SK-N-SH treated with all-trans-retinoic acid at 6 μM for 48 hours (cell line): ENCODE results near the gene PAQR6.

Source experiments
- ATAC-seq: fragments of 200-7000 bp; cut with Tn5 transposase; 3 replicates; pipeline ENCODE4 v1.9.1; 2020; ENCODE audit warnings: mild to moderate bottlenecking, moderate library complexity
- ARNTL ChIP-seq: fragments of 450-650 bp; formaldehyde crosslinking; IDR thresholded peaks from 2 replicates; pipeline ENCODE4 v1.5.0; 2020; ENCODE audit warnings: low read depth, mild to moderate bottlenecking, moderate library complexity, borderline replicate concordance
- BACH2 ChIP-seq: fragments of 250-450 bp; sonication (Bioruptor Pico); IDR thresholded peaks from 2 replicates; pipeline ENCODE4 v1.9.0; 2021; ENCODE audit warnings: mild to moderate bottlenecking, borderline replicate concordance
- CREB5 ChIP-seq: fragments of 250-450 bp; sonication (Bioruptor Pico); IDR thresholded peaks from 2 replicates; pipeline ENCODE4 v1.5.1; 2020; ENCODE audit warnings: low read depth, mild to moderate bottlenecking, moderate library complexity
- CSDC2 ChIP-seq: fragments of 250-450 bp; sonication (Bioruptor Pico); IDR thresholded peaks from 2 replicates; pipeline ENCODE4 v1.5.0; 2020; ENCODE audit warnings: mild to moderate bottlenecking, moderate library complexity
- CSRNP3 ChIP-seq: fragments of 250-450 bp; sonication (Bioruptor Pico); IDR thresholded peaks from 2 replicates; pipeline ENCODE4 v1.5.1; 2021; ENCODE audit warnings: mild to moderate bottlenecking, moderate library complexity
- ESRRG ChIP-seq: fragments of 250-450 bp; sonication (Bioruptor Pico); IDR thresholded peaks from 2 replicates; pipeline ENCODE4 v1.6.1; 2021; ENCODE audit warnings: mild to moderate bottlenecking
- GLIS3 ChIP-seq: fragments of 250-450 bp; sonication (Bioruptor Pico); IDR thresholded peaks from 2 replicates; pipeline ENCODE4 v1.5.0; 2020; ENCODE audit warnings: mild to moderate bottlenecking, moderate library complexity
- ISL1 ChIP-seq: fragments of 250-450 bp; sonication (Bioruptor Pico); IDR thresholded peaks from 2 replicates; pipeline ENCODE4 v2.1.2; 2022; ENCODE audit warnings: mild to moderate bottlenecking, moderate library complexity
- OSR1 ChIP-seq: fragments of 250-450 bp; sonication (Bioruptor Pico); IDR thresholded peaks from 2 replicates; pipeline ENCODE4 v1.8.0; 2022; ENCODE audit warnings: moderate library complexity, mild to moderate bottlenecking, inconsistent platforms
- PATZ1 ChIP-seq: fragments of 250-450 bp; sonication (Bioruptor Pico); IDR thresholded peaks from 2 replicates; pipeline ENCODE4 v1.8.0; 2020; ENCODE audit warnings: mild to moderate bottlenecking, moderate library complexity, borderline replicate concordance
- POU6F1 ChIP-seq: fragments of 250-450 bp; sonication (Bioruptor Pico); IDR thresholded peaks from 2 replicates; pipeline ENCODE4 v1.8.0; 2021; ENCODE audit warnings: low read depth, mild to moderate bottlenecking, moderate library complexity, borderline replicate concordance
- PPARA ChIP-seq: fragments of 250-450 bp; sonication (Bioruptor Pico); IDR thresholded peaks from 2 replicates; pipeline ENCODE4 v1.5.0; 2020; ENCODE audit warnings: mild to moderate bottlenecking, borderline replicate concordance
- RARB ChIP-seq: fragments of 250-450 bp; sonication (Bioruptor Pico); IDR thresholded peaks from 2 replicates; pipeline ENCODE4 v1.8.0; 2021; ENCODE audit warnings: mild to moderate bottlenecking, moderate library complexity
- TCF4 ChIP-seq: fragments of 250-450 bp; sonication (Bioruptor Pico); IDR thresholded peaks from 2 replicates; pipeline ENCODE4 v1.8.0; 2021; ENCODE audit warnings: mild to moderate bottlenecking, moderate library complexity, borderline replicate concordance
- TOX ChIP-seq: fragments of 250-450 bp; sonication (Bioruptor Pico); IDR thresholded peaks from 2 replicates; pipeline ENCODE4 v1.8.0; 2021; ENCODE audit warnings: mild to moderate bottlenecking, moderate library complexity, borderline replicate concordance
- TSHZ2 ChIP-seq: fragments of 250-450 bp; sonication (Bioruptor Pico); IDR thresholded peaks from 2 replicates; pipeline ENCODE4 v1.5.0; 2020; ENCODE audit warnings: mild to moderate bottlenecking, moderate library complexity
- ZC3H10 ChIP-seq: fragments of 250-450 bp; sonication (Bioruptor Pico); IDR thresholded peaks from 2 replicates; pipeline ENCODE4 v1.5.1; 2021; ENCODE audit warnings: mild to moderate bottlenecking, moderate library complexity
- ZFP3 ChIP-seq: fragments of 250-450 bp; sonication (Bioruptor Pico); IDR thresholded peaks from 2 replicates; pipeline ENCODE4 v1.5.0; 2020; ENCODE audit warnings: mild to moderate bottlenecking, moderate library complexity
- ZFP30 ChIP-seq: fragments of 450-650 bp; formaldehyde crosslinking; IDR thresholded peaks from 2 replicates; pipeline ENCODE4 v1.5.0; 2022; ENCODE audit warnings: mild to moderate bottlenecking, moderate library complexity
- ZNF70 ChIP-seq: fragments of 450-650 bp; formaldehyde crosslinking; IDR thresholded peaks from 2 replicates; pipeline ENCODE4 v1.5.0; 2020; ENCODE audit warnings: mild to moderate bottlenecking, moderate library complexity
- ZNF8 ChIP-seq: fragments of 450-650 bp; formaldehyde crosslinking; IDR thresholded peaks from 2 replicates; pipeline ENCODE4 v1.5.0; 2020; ENCODE audit warnings: mild to moderate bottlenecking, moderate library complexity

PAQR6 gene

GRCh38 chr1:156198831-156199349, 49.0 kb downstream of the PAQR6 start (continued):
- TF ChIP-seq ZNF8 (CRISPR knock-in tag) (no peak), ZFP30 (CRISPR knock-in tag) (no peak)

- ATAC-seq = no peak
Measured at GRCh38 chr1:156196445-156196844, 51.4 kb downstream of the PAQR6 start.

GRCh38 chr1:156195853-156196252, 52.0 kb downstream of the PAQR6 start:
- TF ChIP-seq PPARA (CRISPR knock-in tag) (no peak), ARNTL (CRISPR knock-in tag) (no peak), TSHZ2 (CRISPR knock-in tag) (no peak), RARB (CRISPR knock-in tag) (no peak), OSR1 (CRISPR knock-in tag) (no peak)
- no peak for ATAC-seq

More at GRCh38 chr1:156196445-156196844, 51.4 kb downstream of the PAQR6 start:
- TF ChIP-seq POU6F1 (CRISPR knock-in tag) (no peak), ISL1 (CRISPR knock-in tag) (no peak), PATZ1 (no peak), CSDC2 (CRISPR knock-in tag) (no peak), ZFP30 (CRISPR knock-in tag) (no peak), TCF4 (CRISPR knock-in tag) (no peak), ZC3H10 (CRISPR knock-in tag) (no peak), BACH2 (no peak), GLIS3 (no peak), ESRRG (CRISPR knock-in tag) (no peak), CREB5 (no peak), ZNF8 (CRISPR knock-in tag) (no peak), ZFP3 (CRISPR knock-in tag) (no peak), ARNTL (CRISPR knock-in tag) (no peak), PPARA (CRISPR knock-in tag) (no peak)

- ATAC-seq = peak; percentile 27
- TF ChIP-seq ZFP30 (CRISPR knock-in tag) = no peak
- no peak for TF ChIP-seq TSHZ2 (CRISPR knock-in tag)
- TF ChIP-seq CSRNP3 (CRISPR knock-in tag) = no peak
- TF ChIP-seq POU6F1 (CRISPR knock-in tag) = no peak
- TF ChIP-seq ZNF70 (CRISPR knock-in tag) = no peak
- no peak for TF ChIP-seq ZNF8 (CRISPR knock-in tag)
- no peak for TF ChIP-seq TOX
- TF ChIP-seq ZFP3 (CRISPR knock-in tag) = no peak
- no peak for TF ChIP-seq RARB (CRISPR knock-in tag)
- TF ChIP-seq OSR1 (CRISPR knock-in tag) = no peak
- TF ChIP-seq CREB5 = no peak
- TF ChIP-seq ESRRG (CRISPR knock-in tag) = no peak
Measured at GRCh38 chr1:156194300-156194652, 53.6 kb downstream of the PAQR6 start.
